Measurements from ENCODE around the gene CLEC11A. TPM values are rescaled to one million over a fixed set of nuclear protein-coding genes. Genes with fewer than 3 reads are reported as not detected.
A peak's percentile ranks its signal among the peaks of the same experiment; 100 is the strongest.
"Not testable (repeated sequence)": the region's sequence is repeated elsewhere in the genome, so short reads cannot be mapped to it uniquely, and the experiment has no call there.

Gene CLEC11A
- polyA plus RNA-seq, 1 donor, result 22.3 TPM

DNA sequence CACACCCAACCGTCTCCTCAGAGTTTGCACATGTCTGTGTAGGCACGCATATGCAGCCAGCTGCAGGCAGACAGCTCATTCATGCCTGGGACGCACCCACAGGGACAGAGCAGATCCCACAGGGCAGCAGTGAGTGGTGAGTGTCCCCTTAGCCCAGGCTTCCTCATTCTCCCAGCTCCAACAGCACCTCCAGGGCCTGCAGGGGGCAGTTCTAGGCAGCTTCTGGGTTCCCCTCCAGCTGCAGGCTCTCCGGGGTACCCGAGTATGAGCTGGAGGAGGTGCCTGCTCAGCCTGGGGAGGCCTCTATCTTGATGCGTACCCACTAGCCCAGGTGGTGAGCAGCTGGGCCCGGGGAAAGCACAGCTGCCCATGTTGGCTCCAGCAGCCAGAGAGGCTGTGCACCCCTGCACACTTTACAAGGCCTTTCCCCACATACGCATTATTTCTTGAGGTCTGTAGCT is 2.2 kb upstream of the CLEC11A start:
- DNase-seq, result no peak

DNA sequence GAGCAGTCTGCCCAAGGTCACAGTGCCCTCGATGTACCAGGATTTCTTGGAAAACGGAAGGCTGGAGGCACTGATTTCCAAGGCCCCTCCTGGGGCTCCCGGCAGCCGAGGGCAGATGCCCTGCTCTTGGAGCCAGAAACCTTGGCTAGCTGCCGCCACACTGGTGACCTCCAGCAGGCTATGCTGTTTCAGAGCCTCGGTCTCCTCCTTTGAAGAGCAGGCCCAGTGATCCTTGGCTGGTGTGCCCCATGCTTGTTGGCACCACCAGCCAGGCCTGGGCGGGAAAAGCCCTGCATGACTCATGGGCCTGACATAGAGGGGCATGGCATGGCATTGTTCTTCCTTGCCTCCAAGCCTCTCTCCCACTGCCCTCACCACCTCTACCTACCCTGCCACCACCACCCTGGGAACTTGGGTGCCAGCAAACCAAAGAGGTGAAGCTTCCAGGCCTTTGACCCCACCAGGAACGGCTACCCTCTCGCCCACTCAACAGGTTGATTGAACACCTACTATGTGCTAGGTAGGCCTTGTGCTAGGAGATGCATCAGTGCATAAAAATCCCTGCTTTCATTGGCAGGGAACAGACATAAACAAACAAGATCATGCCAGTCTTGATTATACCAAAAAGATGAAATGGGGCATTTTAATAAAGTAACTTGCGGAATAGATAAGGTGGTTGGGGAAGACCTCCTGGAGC is 1.6 kb upstream of the CLEC11A start:
- no peak for DNase-seq

- DNase-seq, result no peak
These were observed 757 bp upstream of the CLEC11A start for GRCh38 chr19:50722201-50723013.

- DNase-seq, result no peak
These were observed 764 bp downstream of the CLEC11A start for GRCh38 chr19:50723735-50724521.

GRCh38 chr19:50724522-50725217 is 1.5 kb downstream of the CLEC11A start:
- peak; percentile 100 for DNase-seq

- DNase-seq, result no peak
These were observed 2.2 kb downstream of the CLEC11A start for GRCh38 chr19:50725218-50725910.

GRCh38 chr19:50725911-50726230 is 2.7 kb downstream of the CLEC11A start:
- DNase-seq, result no peak

GRCh38 chr19:50728084-50728737 is 5.0 kb downstream of the CLEC11A start:
- peak; percentile 84 for DNase-seq

DNA sequence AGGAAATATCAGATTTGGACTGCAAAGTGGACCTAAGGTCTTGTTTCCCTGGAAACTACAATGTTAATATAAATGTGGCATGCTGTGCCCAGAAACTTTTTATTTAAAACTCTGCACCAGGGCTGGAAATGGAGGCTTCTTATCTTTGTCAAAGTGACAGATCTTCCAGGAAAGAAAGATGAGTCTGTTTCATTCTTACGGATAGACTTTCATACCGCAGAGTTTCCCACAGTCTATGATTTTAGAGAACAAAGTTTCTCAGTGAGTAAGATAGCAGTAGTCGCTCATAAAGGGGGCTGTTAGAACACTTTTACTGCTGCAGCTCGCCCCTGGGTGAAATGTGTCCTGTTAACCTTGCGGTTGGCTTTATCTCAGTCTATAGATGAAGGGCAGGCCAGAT is 6.7 kb downstream of the CLEC11A start:
- no peak for DNase-seq

DNA sequence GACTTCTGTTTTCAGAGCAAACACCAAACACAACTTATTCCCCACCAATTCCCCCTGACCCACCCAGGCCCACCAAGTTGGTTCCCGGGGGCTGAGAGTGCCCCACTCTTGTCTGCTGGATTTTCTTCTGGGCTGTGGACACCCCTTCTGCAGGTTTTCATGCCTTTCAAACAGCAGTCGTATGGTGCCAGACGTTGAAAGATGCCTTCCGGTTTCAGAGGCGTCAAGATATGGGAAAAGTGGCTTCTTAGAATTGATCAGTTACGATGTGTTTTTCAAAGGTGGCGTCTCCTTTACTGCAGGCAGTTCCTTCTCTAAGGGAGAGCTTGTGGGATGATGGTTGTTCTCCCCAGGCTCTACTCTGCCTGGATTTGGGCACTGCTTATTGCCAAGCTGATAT is 12.7 kb downstream of the CLEC11A start:
- no peak for DNase-seq

- no peak for DNase-seq
These were observed 13.2 kb downstream of the CLEC11A start for GRCh38 chr19:50736338-50736737.

GRCh38 chr19:50739132-50739913 is 16.2 kb downstream of the CLEC11A start:
- no peak for DNase-seq

DNA sequence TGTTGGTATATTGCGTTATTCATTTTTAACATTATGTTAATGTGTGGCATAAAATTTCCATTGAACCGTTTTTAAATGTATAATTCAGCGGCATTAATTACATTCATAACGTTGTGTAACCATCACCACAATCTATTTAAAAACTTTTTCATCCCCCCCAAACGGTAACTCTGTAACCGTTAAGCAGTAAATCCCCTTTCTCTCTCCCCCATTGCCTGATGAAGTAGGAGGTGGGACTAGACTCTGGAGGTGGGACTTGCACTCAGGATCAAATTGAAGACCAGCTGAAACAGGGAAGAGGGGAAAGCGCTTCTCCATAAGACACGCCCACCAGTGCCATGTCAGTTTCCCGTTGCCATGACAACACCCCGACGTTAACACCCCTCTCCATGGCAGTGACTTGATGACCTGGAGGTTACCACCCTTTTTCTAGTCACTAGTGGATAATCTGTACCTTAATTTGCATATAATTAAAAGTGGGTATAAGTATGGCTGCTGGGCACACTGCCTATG is 16.8 kb downstream of the CLEC11A start:
- DNase-seq, result no peak

DNA sequence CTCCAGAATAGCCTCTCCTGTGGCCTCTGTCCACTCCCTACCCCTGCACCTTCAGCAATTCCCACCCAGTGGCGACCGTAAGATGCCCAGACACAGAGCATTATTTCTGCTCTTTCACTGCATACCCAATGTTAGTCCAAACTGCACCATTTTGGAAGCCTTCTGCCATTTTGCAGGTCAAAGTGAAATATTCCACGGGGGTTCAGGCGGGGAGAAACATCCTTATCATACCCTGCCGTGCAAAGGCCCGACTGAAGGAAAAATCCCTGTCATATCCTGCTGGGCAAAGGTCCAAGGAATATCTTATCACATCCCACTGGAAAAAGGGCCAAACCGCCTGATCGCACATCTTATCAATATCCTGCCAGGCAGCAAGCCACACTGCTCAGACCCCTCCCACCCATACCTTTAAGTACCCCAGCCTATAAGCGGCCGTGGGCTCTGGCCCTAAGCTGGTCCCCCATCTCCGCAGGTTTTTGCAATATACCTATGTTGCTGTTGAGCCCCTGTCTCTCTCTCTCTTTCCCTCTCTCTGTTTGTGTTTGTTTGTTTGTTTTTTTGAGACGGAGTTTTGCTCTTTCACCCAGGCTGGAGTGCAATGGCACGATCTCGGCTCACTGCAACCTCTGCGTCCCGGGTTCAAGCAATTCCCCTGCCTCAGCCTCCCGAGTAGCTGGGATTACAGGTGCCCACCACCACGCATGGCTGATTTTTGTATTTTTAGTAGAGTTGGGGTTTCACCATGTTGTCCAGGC is 18.2 kb downstream of the CLEC11A start:
- DNase-seq, result no peak

DNA sequence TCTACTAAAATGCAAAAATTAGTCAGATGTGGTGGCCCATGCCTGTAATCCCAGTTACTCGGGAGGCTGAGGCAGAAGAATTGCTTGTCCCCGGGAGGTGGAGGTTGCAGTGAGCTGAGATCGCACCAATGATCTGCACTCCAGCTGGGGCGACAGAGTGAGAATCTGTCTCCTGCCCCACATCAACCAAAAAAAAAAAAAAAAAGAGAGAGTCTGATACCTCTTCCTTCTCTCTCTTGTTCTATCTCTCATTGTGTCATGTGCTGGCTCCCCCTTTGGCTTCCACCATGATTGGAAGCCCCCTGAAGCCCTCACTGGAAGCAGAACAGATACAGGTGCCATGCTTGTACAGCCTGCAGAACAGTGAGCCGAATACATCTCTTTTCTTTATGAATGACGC is 20.4 kb downstream of the CLEC11A start:
- DNase-seq, result no peak

DNA sequence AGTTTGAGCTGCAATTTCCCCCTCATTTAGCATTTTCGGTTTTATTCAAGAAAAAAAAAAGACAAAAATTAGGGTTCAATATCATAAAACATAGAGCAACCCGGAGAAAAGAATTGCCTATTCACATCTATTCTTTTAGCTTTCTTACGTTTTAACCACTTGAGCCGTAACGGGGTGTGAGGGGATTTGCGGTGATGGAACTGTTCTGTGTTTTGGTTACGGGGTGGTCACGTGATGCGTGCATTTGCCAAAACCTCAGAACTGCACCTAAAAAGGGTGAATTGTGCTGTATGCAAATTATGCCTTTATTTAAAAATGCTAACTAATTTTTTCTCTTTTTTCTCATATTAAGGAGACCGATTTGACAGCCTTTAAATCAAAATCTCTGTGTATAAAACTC is 22.1 kb downstream of the CLEC11A start:
- DNase-seq, result no peak

- not testable (repeated sequence) for DNase-seq
These were observed 24.0 kb downstream of the CLEC11A start for GRCh38 chr19:50747141-50747540.

- DNase-seq, result no peak
These were observed 26.3 kb downstream of the CLEC11A start for GRCh38 chr19:50749490-50749889.

DNA sequence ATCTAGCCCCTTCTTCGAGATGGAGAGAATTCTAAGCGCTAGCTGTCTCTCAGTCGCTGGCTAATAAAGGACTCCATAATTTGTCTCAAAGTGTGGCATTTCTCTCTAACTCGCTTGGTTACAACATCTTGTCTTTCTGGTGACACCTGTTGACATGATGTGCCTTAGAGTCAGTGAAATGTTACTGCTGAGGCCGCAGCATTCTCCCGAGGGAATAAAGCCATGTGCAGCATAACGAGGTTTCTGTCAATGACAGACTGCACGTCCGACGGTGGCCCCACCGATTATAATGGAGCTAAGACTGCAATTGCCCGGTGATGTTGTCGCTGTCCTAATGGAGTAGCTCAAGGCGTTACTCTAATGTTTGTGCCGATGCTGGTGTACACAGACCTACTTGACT is 26.8 kb downstream of the CLEC11A start:
- DNase-seq, result no peak
